ENCODE data around the gene UBASH3B.
"Not testable (repeated sequence)": the region's sequence is repeated elsewhere in the genome, so short reads cannot be mapped to it uniquely, and the experiment has no call there.

The UBASH3B gene

DNA sequence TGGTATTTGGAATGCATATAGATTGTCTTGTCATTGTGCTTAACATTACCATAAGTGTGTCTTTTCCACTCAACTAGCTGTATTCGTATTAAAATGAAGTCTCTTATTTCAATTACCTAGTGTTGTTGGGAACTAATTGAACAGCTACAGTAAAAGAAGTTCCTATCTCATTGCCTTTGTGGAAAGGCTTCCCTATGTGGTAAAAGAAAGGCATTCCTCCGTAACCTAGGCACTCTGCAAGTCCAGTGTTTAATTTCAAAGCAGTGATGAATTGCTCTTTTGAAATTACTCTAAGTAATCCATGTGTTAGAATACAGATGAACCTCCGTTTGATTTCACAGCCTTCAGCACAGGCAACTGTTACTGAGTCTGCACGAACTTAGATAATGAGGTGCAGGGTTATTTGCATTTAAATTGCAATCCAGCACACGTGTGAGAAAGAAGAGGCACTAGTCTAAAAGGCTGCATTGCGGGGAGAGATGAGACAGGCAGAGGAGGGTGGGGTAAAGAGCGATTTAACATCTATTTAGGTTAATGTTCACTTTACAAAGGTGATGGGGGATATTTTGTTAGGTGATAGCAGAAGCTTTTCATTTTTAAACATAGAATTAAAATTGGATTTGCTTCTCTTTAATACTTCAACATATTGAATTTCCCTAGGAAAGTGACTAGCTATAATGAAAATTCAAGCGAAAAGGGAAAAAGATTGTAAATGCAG is 157.8 kb downstream of the UBASH3B start:
- DNase-seq (ENCODE audit: low spot score): no peak

DNA sequence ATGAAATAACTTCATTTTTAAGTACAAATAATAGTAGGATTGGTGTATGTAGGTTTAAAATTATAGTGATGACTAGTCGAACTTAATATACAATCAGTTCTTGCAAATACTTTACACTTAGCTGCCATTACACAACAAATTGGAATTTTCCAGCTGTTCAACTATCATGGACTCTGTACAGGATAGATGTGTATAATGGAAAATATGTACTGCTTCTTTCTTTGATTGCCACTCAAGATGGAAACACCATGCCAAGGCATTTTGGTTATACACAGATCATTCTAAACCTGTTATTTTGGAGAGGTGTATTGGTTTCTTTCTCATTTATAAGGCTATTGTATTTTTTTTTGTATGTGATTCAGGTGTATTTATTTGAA is 158.4 kb downstream of the UBASH3B start:
- no peak for DNase-seq (ENCODE audit: low spot score)

GRCh38 chr11:122814401-122814800 is 158.9 kb downstream of the UBASH3B start:
- no peak for DNase-seq (ENCODE audit: low spot score)

GRCh38 chr11:122815900-122816299 is 160.4 kb downstream of the UBASH3B start:
- DNase-seq (ENCODE audit: low spot score): no peak

DNA sequence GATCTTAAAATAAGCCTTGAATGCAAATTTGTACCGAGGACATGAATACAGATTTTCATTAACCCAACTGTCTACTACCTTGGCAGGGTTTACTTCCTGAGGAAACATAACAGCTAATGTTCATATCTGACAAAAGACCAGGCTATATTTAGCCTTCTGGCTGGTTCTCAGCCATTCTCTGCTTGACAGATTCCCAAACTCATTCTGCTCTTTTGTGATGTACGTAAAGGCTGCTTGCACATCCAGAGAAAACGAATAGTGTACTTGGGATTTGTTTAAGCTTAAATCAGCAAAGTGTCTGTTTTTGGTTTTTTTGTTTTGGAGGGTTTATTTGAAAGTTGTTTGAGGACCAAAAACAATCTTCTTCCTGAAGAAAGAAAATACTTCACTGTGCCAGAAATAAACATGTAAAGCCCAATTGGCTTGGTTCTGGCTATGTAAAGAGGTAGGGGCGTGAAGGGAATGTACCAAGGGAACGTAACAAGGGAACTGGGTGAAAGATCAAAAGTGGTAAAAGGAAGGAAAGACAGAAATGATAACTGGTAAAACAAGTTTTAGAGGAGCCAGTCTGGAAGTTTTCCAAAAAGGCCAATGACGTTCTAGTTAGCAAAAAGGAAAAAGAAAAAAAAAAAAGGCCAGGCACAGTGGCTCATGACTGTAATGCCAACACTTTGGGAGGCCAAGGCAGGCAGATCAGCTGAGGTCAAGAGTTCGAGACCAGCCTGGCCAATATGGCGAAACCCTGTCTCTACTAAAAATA is 161.4 kb downstream of the UBASH3B start:
- DNase-seq (ENCODE audit: low spot score): no peak

GRCh38 chr11:122820158-122820557 is 164.6 kb downstream of the UBASH3B start:
- DNase-seq (ENCODE audit: low spot score): no peak

DNA sequence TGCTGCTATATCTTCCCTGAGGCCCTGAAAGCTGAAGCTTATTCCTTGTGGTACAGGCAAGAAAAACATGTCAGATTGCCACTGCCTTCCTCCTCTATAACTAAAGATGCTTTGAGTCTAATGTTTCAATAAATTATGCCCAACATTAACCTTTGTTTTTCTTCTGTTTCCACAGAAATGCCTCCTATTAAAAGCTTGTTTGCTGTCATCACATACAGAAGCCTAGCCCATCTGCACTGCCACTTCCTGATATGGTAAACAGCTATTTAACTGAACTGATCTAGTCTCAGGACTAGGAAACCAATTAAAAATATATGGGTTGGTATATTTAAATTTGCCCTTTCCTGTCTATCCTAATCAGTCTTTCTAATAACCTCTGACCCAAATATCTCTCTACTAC is 165.6 kb downstream of the UBASH3B start:
- DNase-seq (ENCODE audit: low spot score): no peak

- no peak for DNase-seq (ENCODE audit: low spot score)
Measured at GRCh38 chr11:122822241-122822640, 166.7 kb downstream of the UBASH3B start.

DNA sequence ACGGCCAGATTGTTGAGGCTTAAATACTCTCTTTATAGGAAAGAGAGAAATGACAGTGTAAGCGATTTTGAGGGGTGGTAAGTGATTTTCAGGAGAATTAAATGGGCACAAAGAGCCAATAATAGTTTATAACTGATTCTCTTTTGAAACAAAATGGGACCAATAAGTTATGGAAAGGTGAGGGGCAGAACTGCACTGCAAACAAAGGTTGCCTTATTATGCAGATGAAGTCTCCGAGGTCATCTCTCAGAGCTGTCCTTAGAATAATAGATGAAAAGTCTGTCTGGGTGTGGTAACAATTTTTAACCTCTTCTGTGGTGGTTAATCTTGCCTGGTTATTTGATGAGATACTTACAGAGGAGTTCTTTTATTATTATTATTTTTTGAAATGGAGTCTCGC is 168.0 kb downstream of the UBASH3B start:
- no peak for DNase-seq (ENCODE audit: low spot score)

- not testable (repeated sequence) for DNase-seq (ENCODE audit: low spot score)
Measured at GRCh38 chr11:122829371-122829770, 173.8 kb downstream of the UBASH3B start.

DNA sequence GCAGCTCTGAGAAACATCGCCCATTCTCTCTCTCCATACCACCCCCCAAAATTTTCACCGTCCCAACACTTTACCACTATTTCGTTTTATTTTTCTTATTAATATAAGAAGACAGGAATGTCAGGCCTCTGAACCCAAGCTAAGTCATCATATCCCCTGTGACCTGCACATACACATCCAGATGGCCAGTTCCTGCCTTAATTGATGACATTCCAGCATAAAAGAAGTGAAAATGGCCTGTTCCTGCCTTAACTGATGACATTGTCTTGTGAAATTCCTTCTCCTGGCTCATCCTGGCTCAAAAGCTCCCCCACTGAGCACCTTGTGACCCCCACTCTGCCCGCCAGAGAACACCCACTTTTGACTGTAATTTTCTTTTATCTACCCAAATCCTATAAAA is 176.8 kb downstream of the UBASH3B start:
- not testable (repeated sequence) for DNase-seq (ENCODE audit: low spot score)

DNA sequence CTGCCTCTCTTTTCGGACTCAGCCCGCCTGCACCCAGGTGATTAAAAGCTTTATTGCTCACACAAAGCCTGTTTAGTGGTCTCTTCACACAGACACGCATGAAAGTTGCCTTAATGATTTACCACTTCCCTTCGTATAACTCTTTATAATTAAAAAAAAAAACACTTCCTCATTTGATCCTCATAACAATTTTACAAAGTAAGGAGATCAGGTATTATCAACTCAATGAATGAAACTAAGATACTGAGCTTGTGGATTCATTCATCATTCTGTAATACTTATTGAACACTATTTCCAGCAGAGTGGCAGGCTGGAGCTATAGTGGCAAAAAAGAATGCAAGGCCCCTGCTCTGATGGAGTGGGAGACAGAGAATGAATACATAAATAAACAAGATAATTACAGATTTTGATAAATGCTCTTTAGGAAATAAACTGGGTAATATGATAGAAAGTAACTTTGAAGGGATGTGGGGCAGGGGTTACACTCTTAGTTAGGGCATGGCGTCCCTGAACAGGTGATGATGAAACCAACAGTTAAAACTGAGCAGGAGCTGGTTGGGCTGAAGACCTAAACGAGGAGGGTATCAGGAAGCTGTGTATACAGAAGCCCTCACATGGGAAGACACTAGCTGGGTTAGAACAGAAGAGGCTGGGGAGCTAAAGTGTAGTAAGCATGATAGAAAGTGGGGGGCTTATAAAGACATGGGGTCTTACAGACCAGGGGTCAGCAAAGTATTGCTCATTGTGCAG is 177.4 kb downstream of the UBASH3B start:
- no peak for DNase-seq (ENCODE audit: low spot score)

GRCh38 chr11:122833846-122834464 is 178.4 kb downstream of the UBASH3B start:
- DNase-seq (ENCODE audit: low spot score): no peak

DNA sequence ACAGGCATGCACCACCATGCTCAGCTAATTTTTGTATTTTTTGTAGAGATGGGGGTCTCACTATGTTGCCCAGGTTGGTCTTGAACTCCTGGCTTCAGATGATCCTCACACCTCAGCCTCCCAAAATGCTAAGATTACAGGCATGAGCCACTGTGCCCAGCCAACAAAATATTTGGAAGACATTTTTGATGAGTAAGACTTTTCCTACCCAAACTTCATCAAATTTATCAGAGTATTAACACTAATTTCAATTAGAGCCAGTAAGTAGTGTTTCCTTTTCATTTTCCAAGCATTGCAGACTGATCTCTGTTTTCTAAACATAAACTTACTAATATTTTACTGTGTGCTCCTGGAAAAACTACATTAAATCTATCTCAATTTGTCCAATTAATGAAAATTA is 181.4 kb downstream of the UBASH3B start:
- DNase-seq (ENCODE audit: low spot score): no peak

GRCh38 chr11:122837528-122838346 is 182.2 kb downstream of the UBASH3B start:
- DNase-seq (ENCODE audit: low spot score): no peak

GRCh38 chr11:122843281-122844141 is 188.0 kb downstream of the UBASH3B start:
- DNase-seq (ENCODE audit: low spot score): no peak

DNA sequence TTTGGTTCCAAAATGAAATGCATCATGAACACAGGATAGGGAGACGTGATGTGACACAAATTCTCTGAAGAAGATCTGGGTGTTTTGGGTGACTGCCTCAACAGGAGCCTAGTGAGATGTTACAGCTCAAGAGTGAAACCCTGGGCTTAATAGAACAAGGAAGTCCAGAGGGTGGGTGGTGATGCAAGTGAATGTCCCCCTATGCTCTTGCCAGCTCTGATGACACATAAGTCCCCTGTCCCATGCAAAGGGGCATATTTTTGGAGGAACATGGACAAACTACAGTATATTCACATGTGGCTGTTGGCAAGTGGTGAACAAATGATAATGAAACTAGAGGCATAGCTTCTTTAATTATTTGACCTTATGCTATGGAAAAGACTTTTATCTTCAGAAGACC is 191.9 kb downstream of the UBASH3B start:
- DNase-seq (ENCODE audit: low spot score): no peak

DNA sequence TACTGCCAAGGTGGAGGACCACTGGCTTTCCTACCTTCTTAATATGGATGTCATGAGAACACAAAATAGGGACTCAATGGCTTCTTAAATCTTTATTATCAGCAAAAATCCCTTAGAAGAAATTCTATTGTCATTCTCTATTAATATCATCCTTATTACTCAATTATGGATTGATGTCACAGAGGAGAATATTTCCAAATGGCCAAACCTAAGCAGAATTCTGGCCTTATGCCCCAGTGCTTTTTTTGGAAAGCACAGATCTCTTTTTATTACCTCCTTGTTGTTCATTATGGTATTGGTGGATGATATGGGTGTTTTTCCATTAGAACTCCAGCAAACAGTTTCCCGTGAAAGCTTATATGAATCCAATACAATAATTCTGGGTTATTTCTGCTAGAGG is 192.7 kb downstream of the UBASH3B start:
- DNase-seq (ENCODE audit: low spot score): no peak

DNA sequence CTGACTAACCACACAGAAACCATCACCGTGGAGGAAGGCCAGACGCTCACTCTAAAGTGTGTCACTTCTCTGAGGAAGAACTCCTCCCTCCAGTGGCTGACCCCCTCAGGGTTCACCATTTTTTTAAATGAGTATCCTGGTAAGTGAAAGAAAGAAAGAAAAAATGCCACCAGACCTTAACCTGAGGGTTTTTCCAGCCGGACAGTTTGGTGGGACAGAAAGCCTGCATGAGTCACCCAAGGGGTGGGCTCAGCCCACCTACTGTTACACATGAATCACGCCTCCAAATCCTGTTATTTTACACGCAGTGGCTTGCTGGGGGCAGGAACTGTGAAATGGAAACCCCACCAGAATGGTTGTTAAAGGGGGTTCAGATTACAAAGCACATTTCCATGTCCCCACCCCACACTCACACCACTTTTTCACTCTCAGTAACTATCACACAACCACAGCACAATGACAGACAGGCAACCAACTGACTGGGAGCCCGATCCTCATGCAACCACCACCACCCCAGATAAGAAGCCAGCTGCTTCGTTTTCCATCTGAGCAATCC is 194.6 kb downstream of the UBASH3B start:
- no peak for DNase-seq (ENCODE audit: low spot score)

DNA sequence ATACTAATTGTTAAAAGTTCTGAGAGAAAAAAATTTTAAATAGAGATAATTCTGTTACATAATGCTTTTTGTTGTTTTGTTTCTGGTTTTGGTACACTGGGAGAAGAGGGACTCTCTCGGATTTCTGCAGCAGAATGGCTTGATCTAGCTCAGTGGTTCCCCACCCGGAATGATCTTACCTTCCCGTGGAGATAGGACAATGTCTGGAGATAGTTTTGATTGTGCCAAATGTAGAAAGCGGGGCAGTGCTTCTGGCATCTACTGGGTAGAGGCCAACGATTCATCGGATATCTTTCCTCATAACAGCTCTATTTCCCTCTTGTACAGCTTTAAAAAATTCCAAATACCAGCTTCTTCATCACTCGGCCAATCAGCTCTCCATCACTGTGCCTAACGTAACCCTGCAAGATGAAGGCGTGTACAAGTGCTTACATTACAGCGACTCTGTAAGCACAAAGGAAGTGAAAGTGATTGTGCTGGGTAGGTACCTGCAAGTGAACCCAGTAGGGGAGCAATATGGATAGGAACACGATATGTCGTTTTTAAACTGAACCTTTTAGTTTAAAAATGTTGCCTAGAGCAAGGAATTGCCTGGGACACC is 195.9 kb downstream of the UBASH3B start:
- DNase-seq (ENCODE audit: low spot score): no peak
